Measurements from ENCODE around the gene SENP6. TPM values are rescaled to one million over a fixed set of nuclear protein-coding genes. Genes with fewer than 3 reads are reported as not detected.

The SENP6 gene
- total RNA-seq, 1 experiment from 2014 or later, result 93.6 TPM

- CTCF ChIA-PET, result no interaction called here
- no peak overlapping the region for H3K27ac Mint-ChIP-seq (ENCODE audit: unreplicated experiment)
Observed at GRCh38 chr6:75631859-75632635, 30.4 kb downstream of the SENP6 start.

DNA sequence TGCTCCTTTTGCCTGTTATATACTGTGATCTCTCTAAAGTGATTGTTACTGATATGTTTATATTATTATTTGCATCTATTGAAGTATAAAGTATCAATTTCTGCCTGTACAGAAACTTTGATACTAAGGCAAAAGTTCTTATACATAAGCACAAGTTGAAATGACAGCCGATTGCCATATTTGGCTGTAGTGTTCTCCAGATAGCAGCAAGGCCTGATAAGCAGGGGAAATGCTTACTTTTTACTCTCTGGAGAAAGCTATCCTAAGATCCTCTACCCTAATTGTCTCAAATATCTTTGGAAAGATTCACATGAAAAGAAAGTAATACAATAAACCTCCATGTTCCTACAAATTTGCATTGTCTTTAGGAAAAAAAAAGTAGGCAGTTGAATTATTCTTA lies 31.4 kb downstream of the SENP6 start:
- no peak overlapping the region for H3K4me3 Mint-ChIP-seq (ENCODE audit: low read depth, unreplicated experiment)
- CTCF ChIA-PET, result no interaction called here
- no peaks in the 10 kb centered on the region for H3K9me3 Mint-ChIP-seq (ENCODE audit: low read depth, unreplicated experiment)
- no peak for DNase-seq
- intact Hi-C loops (cut with micrococcal nuclease; ENCODE audit: unreplicated experiment), result no loop called here
- no TSS peak for BruUV-seq (replicated peaks)
- no peak overlapping the region for H3K27ac Mint-ChIP-seq (ENCODE audit: unreplicated experiment)
- H3K4me1 Mint-ChIP-seq (ENCODE audit: low read depth, unreplicated experiment), result no peaks in the 10 kb centered on the region
- peaks cover 10% of the 10 kb centered on the region for H3K36me3 Mint-ChIP-seq (ENCODE audit: insufficient read depth, unreplicated experiment)
- H3K27me3 Mint-ChIP-seq (ENCODE audit: unreplicated experiment), result no peaks in the 10 kb centered on the region
- TF ChIP-seq CTCF (IDR thresholded peaks at IDR 0.05; ENCODE audit: unreplicated experiment), result no peak

More at GRCh38 chr6:75631859-75632635, 30.4 kb downstream of the SENP6 start:
- intact Hi-C loops (cut with micrococcal nuclease; ENCODE audit: unreplicated experiment), result no loop called here
- peaks cover 15% of the 10 kb centered on the region for H3K36me3 Mint-ChIP-seq (ENCODE audit: insufficient read depth, unreplicated experiment)
- no peaks in the 10 kb centered on the region for H3K4me1 Mint-ChIP-seq (ENCODE audit: low read depth, unreplicated experiment)
- no peak overlapping the region for H3K4me3 Mint-ChIP-seq (ENCODE audit: low read depth, unreplicated experiment)
- H3K27me3 Mint-ChIP-seq (ENCODE audit: unreplicated experiment), result no peaks in the 10 kb centered on the region
- no TSS peak for BruUV-seq (replicated peaks)
- no peak for TF ChIP-seq CTCF (IDR thresholded peaks at IDR 0.05; ENCODE audit: unreplicated experiment)
- no peaks in the 10 kb centered on the region for H3K9me3 Mint-ChIP-seq (ENCODE audit: low read depth, unreplicated experiment)
- DNase-seq, result no peak

GRCh38 chr6:75642311-75642710 lies 40.6 kb downstream of the SENP6 start:
- intact Hi-C loops (cut with micrococcal nuclease; ENCODE audit: unreplicated experiment), result no loop called here
- CTCF ChIA-PET, result no interaction called here
- Mint-ChIP-seq H3K36me3 (ENCODE audit: insufficient read depth, unreplicated experiment) (peaks cover 27% of the 10 kb centered on the region), H3K27me3 (ENCODE audit: unreplicated experiment) (no peaks in the 10 kb centered on the region), H3K9me3 (ENCODE audit: low read depth, unreplicated experiment) (no peaks in the 10 kb centered on the region), H3K4me3 (ENCODE audit: low read depth, unreplicated experiment) (no peak overlapping the region), H3K27ac (ENCODE audit: unreplicated experiment) (peak overlapping the region; percentile 5), H3K4me1 (ENCODE audit: low read depth, unreplicated experiment) (peaks cover 8% of the 10 kb centered on the region)
- TF ChIP-seq CTCF (IDR thresholded peaks at IDR 0.05; ENCODE audit: unreplicated experiment), result no peak
- no peak for DNase-seq
- BruUV-seq (replicated peaks), result no TSS peak

DNA sequence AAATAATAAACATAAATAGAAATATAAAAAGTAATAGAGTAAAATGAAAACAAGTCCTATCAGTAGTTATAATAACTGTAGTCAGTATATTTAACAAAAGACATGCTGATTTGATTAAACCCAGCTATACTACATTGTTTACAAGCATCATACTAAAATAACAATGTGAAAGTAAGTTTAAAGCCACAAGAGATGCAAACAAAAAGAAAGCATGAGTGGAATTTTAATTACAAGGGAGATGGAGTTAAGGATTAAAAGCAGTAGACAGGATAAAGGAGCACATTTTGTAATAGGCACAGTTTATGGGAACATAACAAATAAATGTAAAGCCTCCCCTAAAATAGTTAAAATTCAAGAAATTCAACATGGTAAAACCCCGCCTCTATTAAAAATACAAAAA lies 41.5 kb downstream of the SENP6 start:
- BruUV-seq (replicated peaks), result no TSS peak
- no peak for TF ChIP-seq CTCF (IDR thresholded peaks at IDR 0.05; ENCODE audit: unreplicated experiment)
- no peaks in the 10 kb centered on the region for H3K27me3 Mint-ChIP-seq (ENCODE audit: unreplicated experiment)
- H3K4me1 Mint-ChIP-seq (ENCODE audit: low read depth, unreplicated experiment), result peaks cover 8% of the 10 kb centered on the region
- no peak overlapping the region for H3K27ac Mint-ChIP-seq (ENCODE audit: unreplicated experiment)
- intact Hi-C loops (cut with micrococcal nuclease; ENCODE audit: unreplicated experiment), result no loop called here
- CTCF ChIA-PET, result no interaction called here
- H3K36me3 Mint-ChIP-seq (ENCODE audit: insufficient read depth, unreplicated experiment), result peaks cover 26% of the 10 kb centered on the region
- H3K9me3 Mint-ChIP-seq (ENCODE audit: low read depth, unreplicated experiment), result no peaks in the 10 kb centered on the region
- no peak for DNase-seq
- no peak overlapping the region for H3K4me3 Mint-ChIP-seq (ENCODE audit: low read depth, unreplicated experiment)

Measured in Calu3 (cell line).